Hindlimb muscle (tissue), 1 donor: ENCODE measurements around the gene MYH15. TPM values are rescaled to one million over a fixed set of nuclear protein-coding genes. Genes with fewer than 3 reads are reported as not detected.

Experiments
- DNase-seq: peaks from one replicate; pipeline ENCODE4 v3.0.0-alpha.2; 2013
- polyA plus RNA-seq: library from polyadenylated mRNA; unstranded; fragments of 120-200 nt; gene quantifications from one replicate; pipeline ENCODE4 v1.2.1, GENCODE V29; 2013; ENCODE audit not compliant: insufficient read length

MYH15 gene
- polyA plus RNA-seq, 1 donor = 0.23 TPM

DNA sequence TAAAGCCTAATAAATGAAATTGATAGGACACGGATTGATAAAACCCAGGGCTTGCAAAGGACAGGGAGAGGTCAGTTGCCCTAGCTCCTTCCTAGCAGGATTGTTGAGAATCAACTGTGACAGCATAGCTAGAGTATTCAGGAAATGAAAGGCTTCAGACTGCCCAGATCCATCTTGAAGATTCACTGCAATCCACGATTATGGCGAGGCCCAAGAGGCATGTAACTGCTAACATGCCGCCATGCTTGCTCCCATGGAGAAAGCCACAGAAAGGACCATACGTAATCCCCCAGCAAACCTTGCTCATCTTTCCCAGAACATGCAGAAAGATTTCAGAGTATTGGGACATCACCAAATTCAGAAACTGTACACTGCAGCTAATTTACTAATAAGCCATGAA, 41.3 kb downstream of the MYH15 start:
- no peak for DNase-seq

DNA sequence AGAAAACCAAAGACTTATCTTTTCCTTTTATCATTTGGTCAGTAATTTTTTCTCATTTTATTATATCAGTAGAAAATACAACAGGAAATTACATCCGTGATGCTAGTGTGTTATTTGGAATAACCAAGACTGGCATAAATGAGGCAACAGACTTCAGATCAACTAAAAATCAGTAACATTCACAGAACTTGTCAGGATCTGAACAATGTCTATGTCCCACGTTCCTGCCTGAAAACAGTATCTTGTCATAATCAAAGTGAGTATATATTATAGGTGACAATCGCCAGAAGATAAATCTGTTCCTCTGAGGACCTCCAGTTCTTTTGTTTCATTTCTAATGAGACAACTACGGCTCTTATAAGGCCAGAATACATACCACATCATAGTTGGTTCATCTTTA, 41.8 kb downstream of the MYH15 start:
- DNase-seq = no peak

DNA sequence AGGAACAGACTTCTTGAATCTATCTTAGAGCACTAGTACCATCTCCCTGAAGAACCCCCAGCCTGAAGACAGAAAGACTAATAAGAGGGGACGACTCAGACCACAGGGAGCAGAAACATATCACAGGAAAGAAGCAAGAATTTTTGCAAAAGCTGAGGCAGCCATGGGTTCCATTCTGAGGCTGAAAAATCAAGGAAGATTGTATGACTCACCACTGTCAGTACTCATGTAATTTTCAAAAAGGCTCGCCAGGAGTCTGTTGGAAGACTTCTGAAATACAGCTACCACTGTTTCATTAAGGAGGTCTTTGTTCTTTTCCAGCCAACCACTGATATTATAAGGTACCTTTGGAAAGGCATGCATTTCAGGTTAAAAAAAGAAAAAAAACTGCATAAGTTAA, 47.5 kb downstream of the MYH15 start:
- no peak for DNase-seq

DNA sequence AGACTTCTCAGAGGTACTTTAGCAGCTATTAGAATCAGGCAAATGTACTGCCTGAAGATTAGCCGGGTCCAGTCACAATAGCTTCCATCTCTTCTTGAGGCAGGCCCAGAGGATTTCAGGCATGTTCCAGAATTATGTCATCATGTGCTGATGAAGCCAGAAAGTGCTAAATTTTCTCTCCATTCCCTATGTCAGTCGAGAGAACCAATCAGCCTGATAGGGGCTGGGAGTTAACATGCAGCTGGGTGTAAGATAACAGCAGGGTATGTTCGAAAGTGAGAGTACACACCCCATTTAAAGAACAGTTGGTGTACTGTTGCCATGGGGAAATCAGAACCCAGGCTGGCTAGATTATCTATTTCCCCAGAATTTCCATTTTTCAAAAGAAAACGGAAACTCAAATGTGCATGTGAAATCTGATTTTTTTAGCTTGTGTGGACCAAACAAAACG, 48.7 kb downstream of the MYH15 start:
- DNase-seq = peak; percentile 66

DNA sequence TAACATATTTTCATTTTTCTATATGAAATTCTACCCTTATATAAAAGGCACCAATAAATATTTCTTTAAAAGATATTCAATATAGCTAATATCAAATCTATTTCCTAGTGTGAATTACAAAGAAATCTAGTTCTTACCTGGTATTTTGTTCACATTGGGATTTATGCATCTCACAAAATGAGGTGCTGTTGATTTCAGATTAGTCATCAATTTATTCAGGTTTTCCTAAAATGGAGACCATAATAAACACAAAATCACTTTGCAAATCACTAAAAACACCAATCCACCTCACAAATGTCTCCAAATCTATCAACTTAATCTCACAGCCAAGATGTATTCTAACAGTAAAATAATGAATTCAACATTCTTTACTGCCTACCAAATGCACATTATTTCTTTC, 51.2 kb downstream of the MYH15 start:
- no peak for DNase-seq

DNA sequence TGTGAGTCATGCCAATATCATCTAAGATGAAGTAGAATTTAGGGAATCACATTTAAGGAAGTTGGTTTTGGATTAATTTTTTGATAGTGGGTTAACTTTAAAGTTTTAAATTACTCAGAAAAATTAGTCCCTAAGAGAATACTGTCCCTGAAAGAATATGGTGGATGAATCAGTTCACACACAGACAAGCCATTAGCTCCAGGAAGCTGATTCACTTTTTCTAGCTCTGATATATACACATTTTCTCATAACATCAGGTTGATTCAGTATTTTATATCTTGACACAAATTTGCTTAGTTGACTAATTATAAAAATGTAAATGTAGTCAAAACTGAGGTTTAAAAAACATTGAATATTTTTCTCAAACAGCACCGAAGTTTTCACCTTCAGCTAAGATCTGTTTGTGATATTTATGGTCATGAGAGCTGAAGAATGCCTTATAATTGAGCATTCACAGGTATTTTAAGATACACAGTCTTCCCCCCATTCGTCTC, 55.1 kb downstream of the MYH15 start:
- DNase-seq = no peak

DNA sequence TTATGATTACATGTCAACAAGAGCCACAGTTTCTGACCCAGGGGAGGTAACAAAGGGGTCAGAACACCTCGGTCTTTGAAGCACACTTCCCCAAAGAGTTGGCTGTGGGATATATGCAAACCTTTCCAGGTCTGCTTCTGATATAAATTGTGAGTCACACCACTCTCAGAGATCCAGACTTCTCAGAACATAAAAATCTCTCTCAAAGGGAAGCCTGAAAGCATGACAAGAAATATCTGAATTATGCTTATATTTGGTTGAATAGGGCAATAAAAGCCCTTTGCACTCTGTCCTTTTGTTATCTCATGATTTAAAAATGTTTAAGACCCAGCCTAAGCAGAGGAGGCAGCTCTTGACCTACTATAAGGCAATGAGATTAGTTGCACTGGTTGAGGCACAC, 56.8 kb downstream of the MYH15 start:
- no peak for DNase-seq

DNA sequence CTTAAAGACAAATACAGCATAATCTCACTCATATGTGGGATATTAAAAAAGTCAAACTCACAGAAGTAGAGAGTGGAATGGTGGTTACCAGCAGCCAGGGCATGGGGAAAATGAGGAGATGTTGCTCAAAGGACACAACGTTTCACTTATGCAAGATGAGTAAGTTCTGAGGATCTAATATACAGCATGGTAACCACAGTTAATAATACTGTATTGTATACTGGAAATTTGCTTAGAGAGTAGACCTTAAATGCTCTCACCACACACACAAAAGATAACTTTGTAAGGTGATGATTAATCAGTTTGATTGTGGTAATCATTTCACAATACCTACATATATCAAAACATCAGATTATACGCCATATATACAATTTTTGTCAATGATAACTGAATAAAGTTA, 60.0 kb downstream of the MYH15 start:
- DNase-seq = no peak

DNA sequence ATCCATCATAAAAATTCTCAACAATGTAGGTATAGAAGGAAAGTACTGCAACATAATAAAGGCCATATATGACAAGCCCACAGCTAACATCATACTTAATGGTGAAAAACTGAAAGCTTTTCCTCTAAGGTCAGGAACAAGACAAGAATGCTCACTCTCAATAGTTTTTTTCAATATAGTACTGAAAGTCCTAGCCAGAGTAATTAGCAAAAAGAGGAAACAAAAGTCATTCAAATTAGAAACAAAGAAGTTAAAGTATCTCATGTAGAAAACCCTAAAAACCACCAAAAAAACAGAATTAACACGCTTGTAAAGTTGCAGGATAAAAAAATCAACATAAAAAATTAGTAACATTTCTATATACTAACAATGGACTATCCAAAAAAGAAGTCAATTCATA, 61.8 kb downstream of the MYH15 start:
- DNase-seq = no peak

DNA sequence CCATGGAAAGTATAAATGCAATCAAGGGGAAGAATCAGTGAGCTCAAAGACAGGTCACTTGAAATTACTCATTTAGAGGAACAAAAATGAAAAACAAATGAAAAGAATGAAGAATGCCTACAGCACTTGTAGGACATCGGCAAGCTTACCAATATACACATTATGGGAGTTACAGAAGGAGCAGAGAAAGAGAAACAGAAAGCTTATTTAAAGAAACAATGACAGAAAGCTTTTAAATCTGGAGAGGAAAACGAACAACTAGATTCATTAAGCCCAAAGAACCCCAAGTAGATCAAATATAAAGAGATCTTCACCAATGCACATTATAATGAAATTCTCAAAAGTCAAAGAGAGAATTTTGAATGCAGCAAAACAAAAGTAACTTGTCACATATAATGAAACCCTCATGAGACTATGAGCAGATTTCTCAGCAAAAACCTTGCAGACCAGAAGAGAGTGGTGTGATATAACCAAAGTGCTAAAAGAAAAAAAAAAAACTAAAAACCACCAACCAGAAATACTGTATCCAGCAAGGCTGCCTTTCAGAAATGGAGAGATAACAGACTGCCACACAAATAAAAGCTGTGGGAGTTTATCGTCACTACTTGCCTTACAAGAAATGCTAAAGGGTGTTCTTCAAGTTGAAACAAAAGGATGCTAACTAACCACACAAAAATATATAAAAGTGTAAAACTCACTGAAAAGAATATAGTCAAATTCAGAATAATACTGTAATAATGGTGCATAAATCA, 63.1 kb downstream of the MYH15 start:
- no peak for DNase-seq

DNA sequence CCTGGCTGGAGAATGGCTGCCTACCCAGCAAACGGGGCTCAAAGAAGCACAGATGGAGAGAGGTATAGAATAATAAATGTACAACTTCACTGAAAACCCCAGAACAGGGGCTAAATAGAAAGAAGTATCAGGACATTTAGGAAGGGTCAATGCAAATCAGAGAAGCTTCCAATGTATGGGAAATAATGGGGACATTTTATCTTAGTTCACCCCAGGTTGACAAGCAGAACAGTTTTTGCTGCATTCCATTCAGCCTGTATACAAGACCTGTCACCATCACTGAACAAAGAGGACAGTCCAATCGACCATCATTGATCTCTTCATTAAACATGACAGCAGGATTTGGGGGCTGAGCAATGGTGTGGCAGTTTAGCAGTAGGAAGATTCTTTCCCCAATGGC, 68.1 kb downstream of the MYH15 start:
- DNase-seq = no peak

DNA sequence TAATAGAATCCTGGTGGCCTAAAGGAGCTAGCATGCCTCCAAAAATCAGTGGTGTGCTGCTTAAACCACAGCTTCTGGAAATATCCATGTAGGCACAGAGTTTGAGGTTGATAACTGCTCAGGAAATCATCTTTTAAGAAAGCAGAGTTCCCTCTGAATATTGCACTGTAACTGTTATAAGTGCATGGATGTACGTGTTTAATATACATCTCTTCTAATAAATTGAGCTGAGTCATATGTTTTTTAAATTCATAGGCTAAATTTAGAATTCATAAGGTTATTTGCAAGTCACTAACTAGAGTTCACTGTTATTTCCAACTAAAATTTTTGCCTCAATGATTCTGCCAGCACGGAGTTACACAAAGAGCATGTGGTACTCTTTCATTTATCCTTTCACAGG, 68.9 kb downstream of the MYH15 start:
- DNase-seq = no peak

DNA sequence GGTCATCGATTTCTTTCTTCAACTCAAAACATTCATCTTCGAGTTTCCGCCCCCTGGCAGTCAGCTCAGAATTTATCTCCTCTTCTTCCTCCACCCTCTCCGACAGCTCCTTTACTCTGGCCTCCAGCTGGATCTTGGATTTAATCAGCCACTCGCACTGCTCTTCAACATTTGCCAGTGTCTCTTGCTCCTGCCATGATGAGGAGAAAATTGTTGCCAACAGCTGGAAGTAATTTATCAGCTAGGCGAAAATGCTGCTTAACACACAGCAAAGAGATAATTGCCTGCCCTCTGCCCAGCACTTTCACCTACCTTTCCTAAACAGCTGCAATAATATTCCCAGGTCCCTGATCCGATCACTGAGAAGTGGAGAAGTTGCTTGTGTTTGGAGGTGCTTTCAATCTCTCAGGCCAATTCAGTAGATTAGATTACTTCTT, 69.3 kb downstream of the MYH15 start:
- peak; percentile 29 for DNase-seq

DNA sequence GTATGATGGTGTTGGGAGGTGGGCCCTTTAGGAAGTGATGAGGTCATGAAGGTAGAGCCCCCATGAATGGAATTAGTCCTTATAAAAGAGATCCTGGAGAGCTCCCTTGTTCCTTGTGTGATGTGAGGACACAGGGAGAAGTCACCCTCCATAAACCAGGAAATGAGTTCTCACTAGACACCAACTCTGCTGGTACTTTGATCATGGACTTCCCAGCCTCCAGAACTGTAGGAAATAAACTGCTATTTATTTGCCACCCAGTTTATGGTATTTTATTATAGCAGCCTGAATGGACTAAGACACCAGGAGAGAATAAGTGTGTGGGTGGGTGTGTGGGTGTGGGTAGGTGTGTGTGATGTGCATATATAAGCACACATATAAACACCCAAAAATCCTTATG, 71.9 kb downstream of the MYH15 start:
- no peak for DNase-seq

DNA sequence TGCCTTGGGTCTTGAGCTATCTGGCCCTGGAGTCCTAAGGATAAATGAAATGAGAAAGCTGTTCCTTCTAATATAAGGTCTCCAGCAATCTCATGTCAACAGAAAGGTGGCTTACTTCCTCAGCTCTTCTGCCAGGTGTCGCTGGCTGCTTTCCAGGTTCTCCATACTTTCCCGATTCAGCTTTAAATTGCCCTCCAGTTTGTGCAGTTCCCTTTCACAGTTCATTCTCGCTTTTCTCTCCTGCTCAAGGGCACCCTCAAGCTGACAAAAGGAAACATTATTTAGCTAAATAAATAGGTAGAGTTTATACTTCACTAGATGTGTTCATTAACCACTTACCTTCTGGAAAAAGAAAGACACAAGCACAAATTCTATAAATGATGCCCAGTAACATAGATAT, 73.0 kb downstream of the MYH15 start:
- DNase-seq = no peak

DNA sequence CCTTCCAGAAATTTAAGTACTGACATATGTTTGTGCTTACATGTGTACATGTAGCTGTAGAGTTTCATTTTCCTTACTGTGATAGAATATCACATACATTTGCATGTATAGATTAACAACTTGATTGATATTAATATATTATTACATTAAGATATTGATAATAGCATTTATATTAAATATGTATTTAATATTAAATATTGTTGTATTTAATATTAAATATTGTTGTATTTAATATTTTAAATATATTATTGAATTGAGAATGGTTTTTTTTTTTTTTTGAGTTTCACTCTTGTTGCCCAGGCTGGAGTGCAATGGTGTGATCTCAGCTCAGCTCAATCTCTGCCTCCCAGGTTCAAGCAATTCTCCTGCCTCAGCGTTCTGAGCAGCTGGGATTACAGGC, 76.5 kb downstream of the MYH15 start:
- DNase-seq = no peak

DNA sequence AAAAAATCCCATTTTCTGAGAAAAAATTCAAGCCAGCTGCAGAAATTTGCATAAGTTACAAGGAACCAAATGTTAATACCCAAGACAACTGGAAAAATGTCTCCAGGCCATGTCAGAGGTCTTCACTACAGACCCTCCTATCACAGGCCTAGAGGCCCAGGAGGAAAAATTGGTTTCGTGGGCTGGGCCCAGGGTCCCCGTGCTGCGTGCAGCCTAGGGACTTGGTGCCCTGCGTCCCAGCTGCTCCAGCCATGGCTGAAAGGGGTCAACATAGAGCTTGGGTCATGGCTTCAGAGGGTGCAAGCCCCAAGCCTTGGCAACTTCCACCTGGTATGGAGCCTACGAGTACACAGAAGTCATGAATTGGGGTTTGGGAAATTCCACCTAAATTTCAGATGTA, 78.0 kb downstream of the MYH15 start:
- DNase-seq = no peak

DNA sequence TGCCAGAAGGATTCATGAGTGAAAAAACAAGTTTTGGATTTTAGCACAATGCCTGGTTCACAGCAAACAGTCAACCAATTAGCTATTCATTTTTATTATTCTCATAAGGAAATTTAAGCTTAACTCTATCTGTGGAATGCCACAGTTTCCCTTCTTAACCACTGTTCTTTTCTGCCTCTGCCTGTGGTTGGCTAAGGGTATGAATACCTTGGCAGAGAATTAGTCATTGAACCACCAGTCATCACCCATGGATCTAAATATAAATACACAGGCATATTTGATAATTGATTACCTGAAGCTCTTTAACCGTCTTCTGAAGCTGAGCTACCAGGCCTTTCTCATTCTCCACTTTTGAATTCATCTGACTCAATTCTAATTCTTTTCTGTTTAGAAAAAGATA, 79.9 kb downstream of the MYH15 start:
- no peak for DNase-seq

DNA sequence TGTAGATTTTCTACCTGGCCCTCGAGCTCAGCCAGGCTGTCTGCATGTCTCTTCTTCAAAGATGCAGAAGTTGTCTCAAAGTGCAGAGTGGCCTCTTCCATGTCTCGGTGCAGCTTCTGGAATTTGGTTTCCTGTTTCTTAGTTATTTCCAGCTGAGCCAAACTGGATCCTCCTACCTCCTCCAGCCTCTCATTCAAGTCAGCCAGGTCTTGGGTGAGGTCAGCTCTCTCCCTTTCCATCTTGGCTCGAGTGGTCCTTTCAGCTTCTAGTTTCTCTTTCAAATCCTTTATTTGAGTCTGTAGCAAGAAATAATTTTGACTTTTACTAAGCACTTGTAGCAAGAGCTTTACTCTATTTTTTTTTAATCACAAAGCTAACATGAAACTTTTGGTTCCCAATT, 81.8 kb downstream of the MYH15 start:
- DNase-seq = peak; percentile 29

DNA sequence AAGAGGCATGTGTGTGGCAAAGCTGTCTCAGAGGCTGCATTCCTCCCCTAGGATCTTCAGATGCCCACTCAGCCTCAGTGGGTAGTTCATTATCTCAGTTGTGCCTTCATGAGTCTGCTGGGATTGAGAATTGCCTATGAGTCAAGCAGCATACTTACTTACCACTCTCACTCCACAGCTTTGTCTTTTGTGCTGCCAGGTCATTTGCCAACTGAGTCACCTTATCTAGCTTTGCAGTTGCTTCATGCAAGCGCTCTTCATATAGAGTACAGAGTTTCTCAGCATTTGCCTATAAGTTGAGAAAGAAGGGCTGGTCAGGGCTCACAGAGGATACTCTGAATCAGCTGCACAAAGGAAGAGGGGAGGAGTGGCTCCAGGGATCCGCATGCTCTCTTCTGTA, 89.5 kb downstream of the MYH15 start:
- DNase-seq = no peak

DNA sequence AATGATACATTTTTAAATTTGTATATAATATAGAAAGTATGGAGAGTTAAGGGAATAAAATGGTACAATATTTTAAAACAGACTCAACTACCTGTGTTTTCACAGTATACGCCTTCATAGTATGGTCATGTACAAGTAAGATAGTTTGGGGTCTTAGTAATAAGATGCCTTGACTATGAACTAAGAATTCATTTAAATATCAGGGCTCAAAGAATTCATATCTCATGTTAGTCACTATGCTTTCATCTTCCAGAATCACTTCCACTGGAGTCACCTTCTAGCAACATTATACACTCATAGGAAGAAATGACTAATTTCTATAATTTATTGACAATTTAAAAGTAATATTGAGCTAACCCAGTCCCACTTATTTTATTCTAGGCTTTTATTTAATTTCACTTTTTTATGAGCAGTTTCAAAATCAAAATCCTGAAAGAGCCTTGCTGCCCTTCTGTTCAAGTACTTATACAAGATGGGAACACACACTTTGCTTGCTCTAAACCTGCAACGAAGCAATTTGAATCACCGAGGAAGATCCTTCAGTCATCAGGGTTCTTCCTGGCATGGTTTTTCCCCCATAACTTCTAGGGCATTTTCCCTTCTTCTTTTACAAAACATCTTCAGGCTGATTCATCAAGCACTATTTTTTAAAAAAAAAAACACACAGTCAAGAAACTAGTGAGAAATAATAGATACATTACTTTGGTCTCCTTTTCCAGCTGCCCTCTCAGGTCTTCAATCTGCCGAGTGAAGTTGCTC, 94.1 kb downstream of the MYH15 start:
- no peak for DNase-seq

DNA sequence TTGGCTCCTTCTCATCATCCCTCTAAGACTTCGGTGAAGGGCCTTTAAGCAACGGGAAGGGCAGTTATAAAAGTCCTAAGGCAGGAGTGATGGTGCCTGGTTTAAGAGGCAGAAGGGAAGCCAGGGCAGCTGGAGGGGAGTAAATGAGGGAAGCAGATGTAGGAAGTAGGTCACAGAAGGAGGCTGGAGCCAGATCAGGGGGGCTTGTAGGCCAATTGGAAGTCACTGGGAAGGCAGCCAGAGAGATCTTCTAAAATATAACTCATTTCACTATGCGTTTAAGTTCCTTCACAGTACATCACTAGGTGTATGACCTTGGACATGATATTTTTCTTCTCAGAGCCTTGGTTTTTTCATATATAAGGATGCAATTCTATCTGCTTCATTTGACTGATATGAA, 94.7 kb downstream of the MYH15 start:
- peak; percentile 72 for DNase-seq

DNA sequence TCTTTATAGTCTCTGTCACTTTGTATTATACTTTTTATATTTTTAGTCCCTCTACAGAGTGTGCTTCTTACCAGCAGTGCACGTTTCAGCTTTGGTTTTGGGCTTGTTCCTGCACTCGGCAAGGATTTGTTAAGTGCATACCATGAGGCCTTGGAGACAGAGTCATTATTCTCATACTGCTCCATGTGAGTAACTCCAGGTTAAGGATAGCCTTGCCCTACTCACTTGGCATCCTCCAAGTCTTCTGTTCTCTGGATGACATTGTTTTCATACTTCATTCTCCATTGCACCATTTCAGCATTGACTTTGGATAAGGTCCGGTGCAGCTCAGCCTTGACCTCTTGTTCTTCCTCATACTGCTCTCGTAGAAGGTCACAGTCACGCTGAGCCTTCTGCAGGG, 96.4 kb downstream of the MYH15 start:
- no peak for DNase-seq

DNA sequence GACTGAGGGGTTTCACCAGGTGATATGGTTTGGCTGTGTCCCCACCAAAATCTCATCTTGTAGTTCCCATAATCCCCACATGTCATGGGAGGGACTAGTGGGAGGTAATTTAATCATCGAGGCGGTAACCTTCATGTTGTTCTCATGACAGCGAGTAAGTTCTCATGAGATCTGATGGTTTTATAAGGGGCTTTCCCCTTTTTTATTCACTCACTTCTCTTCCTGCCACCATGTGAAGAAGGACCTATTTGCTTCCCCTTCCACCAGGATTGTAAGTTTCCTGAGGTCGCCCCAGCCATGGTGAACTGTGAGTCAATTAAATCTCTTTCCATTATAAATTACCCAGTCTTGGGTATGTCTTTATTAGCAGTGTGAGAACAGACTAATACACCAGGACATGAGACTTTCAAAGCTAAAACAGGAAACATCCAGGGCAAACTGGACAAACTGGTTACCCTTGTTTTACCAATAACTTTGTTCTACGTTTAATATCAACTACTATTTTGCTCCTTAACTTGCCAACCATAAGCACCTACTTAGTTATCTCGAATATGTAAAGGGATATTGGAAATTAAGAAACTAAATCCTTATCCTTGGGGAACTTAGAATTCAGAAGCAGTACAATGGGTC, 98.2 kb downstream of the MYH15 start:
- no peak for DNase-seq
